HFF-Myc (cell line): ENCODE data around the gene ADAMTS19.

ENCODE experiments used
- DNase-seq: peaks from one replicate; pipeline ENCODE4 v3.0.0-alpha.2; 2011; ENCODE audit warnings: low read depth; ENCODE audit errors: extremely low read depth
- H3K4me3 ChIP-seq: replicated peaks from 2 replicates; pipeline ENCODE4 v1.5.1; 2011; ENCODE audit warnings: low read depth, mild to moderate bottlenecking, control low read depth, low read length
- CTCF ChIP-seq: IDR thresholded peaks from 2 replicates; pipeline ENCODE4 v1.5.1; 2012; ENCODE audit warnings: mild to moderate bottlenecking, low read depth, low read length, control low read depth; ENCODE audit errors: missing control alignments

The ADAMTS19 gene

GRCh38 chr5:129743541-129744187 lies 283.6 kb downstream of the ADAMTS19 start:
- no peak for DNase-seq
- TF ChIP-seq CTCF: no peak
- H3K4me3 ChIP-seq: no peak overlapping the region

DNA sequence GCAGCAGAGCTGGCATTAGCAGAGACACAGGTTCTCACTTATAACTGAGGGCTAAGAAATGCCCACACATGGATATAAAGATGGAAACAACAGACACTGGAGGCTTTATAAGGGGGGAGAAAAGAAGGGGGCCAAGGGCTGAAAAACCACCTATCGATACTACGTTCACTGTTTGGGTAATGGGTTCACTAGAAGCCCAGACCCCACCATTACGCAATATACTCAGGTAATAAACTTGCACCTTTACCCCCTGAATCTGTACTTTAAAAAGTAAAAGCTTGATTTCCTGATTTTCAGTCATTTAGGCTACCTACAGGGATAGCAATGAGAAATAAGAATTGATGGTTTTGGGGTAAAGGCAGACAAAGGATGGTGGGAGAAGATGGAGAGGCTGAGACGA lies 285.9 kb downstream of the ADAMTS19 start:
- H3K4me3 ChIP-seq: no peak overlapping the region
- DNase-seq: no peak
- TF ChIP-seq CTCF: no peak

- no peak for DNase-seq
- no peak overlapping the region for H3K4me3 ChIP-seq
- no peak for TF ChIP-seq CTCF
These were observed 286.8 kb downstream of the ADAMTS19 start for GRCh38 chr5:129746876-129747275.

GRCh38 chr5:129747572-129748407 lies 287.7 kb downstream of the ADAMTS19 start, which contains the start of gene MINAR2:
MINAR2 (plus strand) TSS chr5:129748094; CDS start chr5:129748191, 97 bp downstream.
- DNase-seq: no peak
- no peak for TF ChIP-seq CTCF
- H3K4me3 ChIP-seq: no peak within 1 kb of the TSS

DNA sequence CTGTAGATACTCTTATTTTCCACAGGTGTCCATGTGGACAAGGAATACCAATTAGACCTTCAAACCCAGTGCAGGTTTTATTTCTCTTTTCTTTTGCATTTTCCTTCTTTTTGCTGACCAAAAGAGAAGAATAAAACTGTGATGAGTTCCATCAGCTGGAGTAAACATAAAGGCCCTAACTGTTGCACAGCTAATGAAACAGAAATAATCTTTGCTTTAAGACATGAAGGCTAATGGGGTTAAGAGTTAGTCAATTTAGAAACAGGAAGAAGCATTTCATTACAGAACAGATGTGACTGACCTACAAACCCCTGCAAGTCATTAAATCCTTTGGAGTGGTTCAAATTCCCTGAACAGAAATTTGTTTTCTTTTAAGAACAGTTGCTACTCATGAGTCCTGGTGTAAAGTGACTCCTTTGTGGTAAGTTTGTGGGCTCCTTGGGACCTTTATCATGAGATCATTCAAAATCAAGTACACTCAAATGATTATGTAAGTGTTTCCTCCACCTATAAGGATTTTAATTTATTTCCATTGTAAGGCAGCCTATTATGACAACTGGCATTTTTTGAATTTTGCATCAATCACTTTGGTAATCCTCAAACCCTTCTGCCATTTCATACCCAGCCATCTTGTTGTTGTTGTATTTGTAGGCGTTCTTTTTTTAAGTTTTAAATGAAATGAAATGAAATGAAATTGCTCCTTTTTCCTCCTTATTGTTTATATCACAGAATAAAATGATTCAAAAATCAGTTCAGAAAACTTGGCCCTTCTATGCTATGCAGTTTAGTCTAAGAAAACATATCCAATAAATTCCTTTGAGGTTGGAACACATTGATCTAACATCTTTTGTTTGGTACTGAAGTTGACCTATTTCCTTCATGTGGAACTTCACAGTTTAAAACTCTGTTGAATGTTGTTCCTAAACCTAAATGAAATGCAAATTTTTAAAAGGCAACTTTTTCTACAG lies 289.1 kb downstream of the ADAMTS19 start:
- no peak for DNase-seq
- no peak for TF ChIP-seq CTCF

DNA sequence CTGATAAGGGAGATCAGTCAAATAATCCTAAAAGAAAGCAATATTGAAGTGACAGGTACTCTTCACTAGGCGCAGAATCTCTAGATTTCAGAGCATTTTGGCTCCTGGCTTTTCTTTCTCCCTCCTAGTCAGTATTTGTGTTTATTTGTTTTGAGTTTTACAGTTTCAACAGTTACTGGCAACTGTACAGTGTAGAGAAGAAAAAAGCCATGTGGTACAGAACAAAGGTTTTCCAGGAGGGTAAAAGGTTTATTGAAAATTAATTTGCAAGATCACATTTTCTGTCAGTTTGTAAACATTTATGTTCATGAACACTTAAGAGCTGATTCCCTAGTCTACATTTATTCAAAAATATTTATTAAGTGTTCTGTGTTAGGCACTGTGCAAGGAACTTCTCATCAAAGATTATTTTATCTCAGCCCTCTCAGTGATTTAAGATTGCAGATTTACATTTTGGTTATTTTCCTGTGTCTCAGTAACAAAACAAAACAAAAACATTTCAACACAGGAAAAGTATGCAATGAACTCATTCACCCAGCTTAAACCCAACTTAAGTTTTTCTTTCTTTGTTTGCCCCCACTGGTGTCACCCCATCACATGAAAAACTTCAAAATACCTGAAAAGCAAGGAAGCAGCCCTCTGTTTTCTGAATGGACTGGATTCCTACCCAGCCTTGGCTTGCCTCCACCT lies 300.7 kb downstream of the ADAMTS19 start:
- no peak for TF ChIP-seq CTCF
- H3K4me3 ChIP-seq: no peak overlapping the region
- no peak for DNase-seq

More for the DNA sequence above, 289.1 kb downstream of the ADAMTS19 start:
- no peak overlapping the region for H3K4me3 ChIP-seq
